Spleen (tissue), 11 donors: Measurements from ENCODE around the gene PILRB. TPM values are rescaled to one million over a fixed set of nuclear protein-coding genes. Genes with fewer than 3 reads are reported as not detected.

ENCODE experiments used
- DNase-seq: peaks from one replicate; pipeline ENCODE4 v3.0.0-alpha.2; 2020
- H3K27ac ChIP-seq, 8 donors: fragments of 200-600 bp; sonication (generic) in 7 of 8; 1 replicate in 4 of 8; 2 replicates in 4 of 8; pipeline versions ENCODE4 v1.5.0 to v1.8.0; 2016 to 2021; ENCODE audit warnings: inconsistent platforms in 4 of 8, mild to moderate bottlenecking in 4 of 8, moderate library complexity in 1 of 8
- H3K27me3 ChIP-seq, 7 donors: fragments of 200-600 bp; sonication (generic) in 6 of 7; replicated peaks in 1 of 7; 1 replicate in 4 of 7; 2 replicates in 3 of 7; pipeline versions ENCODE4 v1.5.0 to v1.8.0; 2016 to 2021; ENCODE audit warnings: inconsistent platforms in 3 of 7, mild to moderate bottlenecking in 1 of 7
- H3K36me3 ChIP-seq, 6 donors: fragments of 200-600 bp; sonication (generic) in 5 of 6; 1 replicate in 4 of 6; 2 replicates in 2 of 6; pipeline versions ENCODE4 v1.5.0 to v1.8.0; 2016 to 2021; ENCODE audit warnings: inconsistent platforms in 2 of 6
- H3K4me1 ChIP-seq, 6 donors: fragments of 200-600 bp; sonication (generic) in 5 of 6; 1 replicate in 3 of 6; 2 replicates in 3 of 6; pipeline versions ENCODE4 v1.5.0 to v1.8.0; 2016 to 2021; ENCODE audit warnings: inconsistent platforms in 3 of 6
- H3K4me3 ChIP-seq, 8 donors: fragments of 200-600 bp; sonication (generic) in 7 of 8; 1 replicate in 4 of 8; 2 replicates in 4 of 8; pipeline versions ENCODE4 v1.5.0 to v1.8.0; 2016 to 2021; ENCODE audit warnings: inconsistent platforms in 4 of 8, mild to moderate bottlenecking in 4 of 8, moderate library complexity in 2 of 8
- H3K9me3 ChIP-seq, 8 donors: fragments of 200-600 bp; sonication (generic) in 7 of 8; 1 replicate in 4 of 8; 2 replicates in 4 of 8; pipeline versions ENCODE4 v1.5.0 to v1.8.0; 2016 to 2021; ENCODE audit warnings: inconsistent platforms in 4 of 8
- POLR2A ChIP-seq, 3 donors: fragments of 450-650 bp; IDR thresholded peaks; one replicate each; pipeline ENCODE4 v1.5.1; 2017; ENCODE audit warnings: antibody characterized with exemption in 3 of 3, mild to moderate bottlenecking in 1 of 3
- POLR2AphosphoS5 ChIP-seq, 3 donors: sonication (generic); formaldehyde crosslinking; IDR thresholded peaks; one replicate each; pipeline ENCODE4 v1.5.1; 2017; ENCODE audit warnings: antibody characterized with exemption in 3 of 3
- WGBS, 5 donors: extraction: QIAGEN DNeasy Blood & Tissue Kit in 3 of 5; methylation state at CpG; one replicate each; pipeline versions ENCODE4 v1.1.5 to v1.1.7; 2013 to 2018; 5-methylcytosine and 5-hydroxymethylcytosine counted together
- intact Hi-C: fragments of 100-400 bp; cut with DNase I; formaldehyde crosslinking; loops from one replicate; pipeline ENCODE4 v1.15.0; 2023; ENCODE audit warnings: low total_unique reads
- polyA plus RNA-seq, 3 donors: library from polyadenylated mRNA; stranded (reverse); fragments of 200-250 nt; gene quantifications; one replicate each; pipeline ENCODE4 v1.2.1, GENCODE V29; 2013
- total RNA-seq, 7 donors: library from RNA; depleted of rRNA in 3 of 7; stranded (reverse); fragments of >200 nt in 3 of 7; fragmentation: NEBNext Ultra II Directional in 4 of 7; extraction: Animal tissue kit (Norgen Biotek cat#: 25700) in 4 of 7; gene quantifications; one replicate each; pipeline versions ENCODE4 v1.1.0 to v1.2.1, GENCODE V29; 2016 to 2021
- TF ChIP-seq, protein P1 (sequence below), 11 experiments: fragments of 200-600 bp in 7 of 11; fragments of 450-650 bp in 4 of 11; sonication (generic) in 4 of 11; IDR thresholded peaks in 8 of 11; conservative IDR thresholded peaks in 3 of 11; 1 replicate in 7 of 11; 2 replicates in 4 of 11; pipeline versions ENCODE4 v1.4.0 to v1.8.0; 2016 to 2021; ENCODE audit warnings: antibody characterized with exemption in 11 of 11, inconsistent platforms in 4 of 11, mild to moderate bottlenecking in 1 of 11
- donor health status: healthy with polysubstance abuse.
- donor health status: DM: no; HTN: no; CAD: no; lungs with moderate emphysema.
- donor health status: DM: no; HTN: no; CAD: no.
- donor health status: Bipolar disorder and iron deficiency.
- donor health status: healthy.
- donor health status: DM: no; HTN: no; CAD: no.
- donor health status: DM: yes; HTN: yes; CAD: no.

PILRB gene
- total and polyA plus RNA-seq, 10 donors = 56.8 to 114 (median 70.9) TPM

DNA sequence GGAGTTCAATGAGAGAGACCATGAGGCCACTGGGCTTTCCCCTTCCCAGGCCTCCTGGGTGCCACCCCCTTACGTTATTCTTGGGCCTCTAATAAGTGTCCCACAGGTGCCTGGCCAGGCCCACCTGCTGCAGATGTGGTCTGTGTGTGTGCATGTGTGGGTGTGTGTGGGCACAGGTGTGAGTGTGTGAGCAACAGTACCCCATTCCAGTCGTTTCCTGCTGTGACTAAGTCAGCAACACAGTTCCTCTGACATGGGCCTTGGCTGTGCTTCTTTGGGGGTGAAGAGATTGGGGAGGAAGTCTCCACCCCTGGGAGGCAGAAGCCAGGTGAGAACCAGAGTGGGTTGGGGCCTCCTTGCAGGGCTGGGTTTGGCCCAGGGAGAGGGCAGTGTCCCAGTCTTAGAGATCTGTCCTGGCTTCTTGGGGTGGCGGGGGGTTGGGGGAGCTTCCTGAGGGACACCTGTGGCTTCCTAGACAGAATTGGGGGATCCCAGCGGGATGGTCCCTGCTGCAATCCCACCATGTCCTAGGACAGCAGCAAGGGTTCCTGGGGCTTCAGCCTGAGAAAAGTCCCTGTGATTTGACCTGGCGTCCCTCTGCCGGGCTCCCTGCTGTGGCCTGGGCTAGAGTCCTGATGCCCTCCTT lies 4.1 kb upstream of the PILRB start:
- no peaks in the 10 kb centered on the region for H3K9me3 ChIP-seq
- DNase-seq = no peak
- H3K4me1 ChIP-seq = peaks cover 0 to 69% (median 23%) of the 10 kb centered on the region in 6 donors
- H3K4me3 ChIP-seq = peak overlapping the region in 2 of 8 donors; percentile 36 to 65
- peak overlapping the region; percentile 35 to 89 (median 54) for H3K27ac ChIP-seq
- WGBS, 5 donors = 77 to 88% (median 82%) methylated on average over 6 of the region's 6 CpGs
- TF ChIP-seq, protein P1, sequence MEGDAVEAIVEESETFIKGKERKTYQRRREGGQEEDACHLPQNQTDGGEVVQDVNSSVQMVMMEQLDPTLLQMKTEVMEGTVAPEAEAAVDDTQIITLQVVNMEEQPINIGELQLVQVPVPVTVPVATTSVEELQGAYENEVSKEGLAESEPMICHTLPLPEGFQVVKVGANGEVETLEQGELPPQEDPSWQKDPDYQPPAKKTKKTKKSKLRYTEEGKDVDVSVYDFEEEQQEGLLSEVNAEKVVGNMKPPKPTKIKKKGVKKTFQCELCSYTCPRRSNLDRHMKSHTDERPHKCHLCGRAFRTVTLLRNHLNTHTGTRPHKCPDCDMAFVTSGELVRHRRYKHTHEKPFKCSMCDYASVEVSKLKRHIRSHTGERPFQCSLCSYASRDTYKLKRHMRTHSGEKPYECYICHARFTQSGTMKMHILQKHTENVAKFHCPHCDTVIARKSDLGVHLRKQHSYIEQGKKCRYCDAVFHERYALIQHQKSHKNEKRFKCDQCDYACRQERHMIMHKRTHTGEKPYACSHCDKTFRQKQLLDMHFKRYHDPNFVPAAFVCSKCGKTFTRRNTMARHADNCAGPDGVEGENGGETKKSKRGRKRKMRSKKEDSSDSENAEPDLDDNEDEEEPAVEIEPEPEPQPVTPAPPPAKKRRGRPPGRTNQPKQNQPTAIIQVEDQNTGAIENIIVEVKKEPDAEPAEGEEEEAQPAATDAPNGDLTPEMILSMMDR (IDR thresholded peaks at IDR 0.05 in 8 of 11, conservative IDR thresholded peaks at IDR 0.05 in 3 of 11) = no peak
- peak in 2 of 3 donors; percentile 44 to 54 for TF ChIP-seq POLR2AphosphoS5 (IDR thresholded peaks at IDR 0.05)
- H3K27me3 ChIP-seq = no peaks in the 10 kb centered on the region
- intact Hi-C loops = loop anchor here (10.0 kb wide), 1 partner anchor 51 kb away; no protein-coding TSS in a partner anchor
- H3K36me3 ChIP-seq = peaks cover 3 to 100% (median 83%) of the 10 kb centered on the region in 6 donors

DNA sequence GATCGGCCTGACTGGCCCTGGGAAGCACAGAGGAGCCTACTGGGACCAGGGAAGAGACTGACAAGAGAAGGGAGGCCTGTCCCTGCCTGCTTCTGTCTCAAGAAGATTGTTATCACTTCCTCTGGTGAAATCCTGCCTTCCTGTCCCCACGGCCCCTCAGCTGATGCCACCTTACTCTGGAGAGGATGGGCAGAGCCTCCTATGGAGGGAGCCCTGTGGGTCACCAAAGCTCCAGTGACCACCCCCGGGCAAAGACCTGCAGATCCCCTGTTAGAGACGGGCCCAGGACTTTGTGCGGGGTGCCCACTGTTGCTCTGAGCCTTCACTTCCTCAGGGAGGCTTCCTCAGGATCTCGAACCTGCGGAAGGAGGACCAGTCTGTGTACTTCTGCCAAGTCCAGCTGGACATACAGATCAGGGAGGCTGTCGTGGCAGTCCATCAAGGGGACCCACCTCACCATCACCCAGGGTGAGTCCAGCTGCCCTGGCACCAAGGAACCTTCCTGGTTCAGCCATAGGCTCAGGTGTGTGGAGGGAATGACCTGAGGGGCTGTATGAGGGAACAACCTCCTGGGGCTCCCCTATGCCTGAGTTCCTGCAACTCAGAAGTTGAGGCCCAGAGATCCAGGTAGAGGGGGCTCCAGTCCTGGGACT lies 1.4 kb upstream of the PILRB start:
- 20 to 89% (median 76%) methylated on average over 1 to 8 of the region's 8 CpGs for WGBS, 5 donors
- intact Hi-C loops = loop anchor here (10.0 kb wide), 1 partner anchor 48 kb away; no protein-coding TSS in a partner anchor
- H3K27me3 ChIP-seq = no peaks in the 10 kb centered on the region
- peak; percentile 74 for DNase-seq
- H3K4me1 ChIP-seq = peaks cover 0 to 82% (median 27%) of the 10 kb centered on the region in 6 donors
- TF ChIP-seq, protein P1 (IDR thresholded peaks at IDR 0.05 in 8 of 11, conservative IDR thresholded peaks at IDR 0.05 in 3 of 11) = no peak
- no peak for TF ChIP-seq POLR2AphosphoS5 (IDR thresholded peaks at IDR 0.05)
- TF ChIP-seq POLR2A (IDR thresholded peaks at IDR 0.05) = no peak
- peak overlapping the region in 7 of 8 donors; percentile 25 to 89 (median 71) for H3K27ac ChIP-seq
- no peaks in the 10 kb centered on the region for H3K9me3 ChIP-seq
- H3K36me3 ChIP-seq = peaks cover 3 to 100% (median 89%) of the 10 kb centered on the region in 6 donors
- peak overlapping the region in 2 of 8 donors; percentile 6 to 48 for H3K4me3 ChIP-seq

DNA sequence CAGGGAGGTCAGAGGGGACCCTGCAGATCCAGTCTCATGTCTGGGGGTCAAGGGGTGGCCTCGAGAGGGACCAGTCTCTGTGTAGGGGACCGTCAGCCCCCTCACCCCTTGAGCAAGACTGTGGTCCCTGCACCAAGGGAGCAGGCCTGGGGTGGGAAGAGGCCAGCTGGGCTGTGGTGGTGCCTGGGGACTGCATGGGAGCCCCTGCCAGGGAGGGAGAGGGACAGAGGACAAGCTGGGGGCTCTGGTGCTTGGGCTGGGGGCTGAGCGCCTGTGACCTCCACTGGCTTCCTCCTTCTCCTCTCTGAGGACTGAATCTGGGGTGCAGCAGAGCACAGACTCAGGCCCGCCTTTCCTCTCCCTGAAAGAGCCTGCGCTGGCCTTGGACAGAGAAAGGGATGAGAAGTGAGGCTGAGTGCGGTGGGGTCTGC lies 771 bp upstream of the PILRB start:
- H3K27me3 ChIP-seq = no peaks in the 10 kb centered on the region
- TF ChIP-seq POLR2A (IDR thresholded peaks at IDR 0.05) (no peak), POLR2AphosphoS5 (IDR thresholded peaks at IDR 0.05) (peak in 1 of 3 donors; percentile 39)
- 84 to 97% (median 92%) methylated on average over 5 to 6 of the region's 6 CpGs for WGBS, 5 donors
- peak overlapping the region in 7 of 8 donors; percentile 25 to 89 (median 71) for H3K27ac ChIP-seq
- intact Hi-C loops = loop anchor here (10.0 kb wide), 1 partner anchor 48 kb away; no protein-coding TSS in a partner anchor
- peaks cover 3 to 100% (median 94%) of the 10 kb centered on the region in 6 donors for H3K36me3 ChIP-seq
- peaks cover 0 to 77% (median 27%) of the 10 kb centered on the region in 6 donors for H3K4me1 ChIP-seq
- no peaks in the 10 kb centered on the region for H3K9me3 ChIP-seq
- H3K4me3 ChIP-seq = peak overlapping the region in 2 of 8 donors; percentile 6 to 48
- DNase-seq = no peak

DNA sequence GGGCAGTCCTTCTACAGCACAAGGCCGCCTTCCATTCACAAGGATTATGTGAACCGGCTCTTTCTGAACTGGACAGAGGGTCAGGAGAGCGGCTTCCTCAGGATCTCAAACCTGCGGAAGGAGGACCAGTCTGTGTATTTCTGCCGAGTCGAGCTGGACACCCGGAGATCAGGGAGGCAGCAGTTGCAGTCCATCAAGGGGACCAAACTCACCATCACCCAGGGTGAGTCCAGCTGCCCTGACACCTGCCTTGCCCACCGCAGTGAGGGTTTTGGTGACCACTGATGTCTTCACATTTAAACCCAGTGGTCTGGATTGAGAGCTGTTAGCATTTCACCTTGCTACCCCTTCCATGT lies 918 bp downstream of the PILRB start:
- no peaks in the 10 kb centered on the region for H3K27me3 ChIP-seq
- peaks cover 0 to 100% (median 92%) of the 10 kb centered on the region in 6 donors for H3K36me3 ChIP-seq
- intact Hi-C loops = loop anchor here (10.0 kb wide), 1 partner anchor 46 kb away; no protein-coding TSS in a partner anchor
- no peaks in the 10 kb centered on the region for H3K9me3 ChIP-seq
- peak overlapping the region in 4 of 8 donors; percentile 60 to 89 (median 82) for H3K27ac ChIP-seq
- TF ChIP-seq POLR2A (IDR thresholded peaks at IDR 0.05) (no peak), POLR2AphosphoS5 (IDR thresholded peaks at IDR 0.05) (no peak)
- TF ChIP-seq, protein P1 (IDR thresholded peaks at IDR 0.05 in 8 of 11, conservative IDR thresholded peaks at IDR 0.05 in 3 of 11) = no peak
- no peak for DNase-seq
- 93 to 97% (median 96%) methylated on average over 8 of the region's 8 CpGs for WGBS, 5 donors
- peak overlapping the region in 1 of 8 donors; percentile 4 for H3K4me3 ChIP-seq
- peaks cover 0 to 61% (median 19%) of the 10 kb centered on the region in 6 donors for H3K4me1 ChIP-seq
